Measurements from ENCODE around the gene EPHB2. TPM values are rescaled to one million over a fixed set of nuclear protein-coding genes. Genes with fewer than 3 reads are reported as not detected.

Gene EPHB2
- total and polyA plus RNA-seq, 2 of the 13 experiments (the other 11 are each of a cell fraction or from before 2014, with no cell fraction given), result 0.03 to 0.11 TPM

- Histone ChIP-seq H3K27me3 (ENCODE audit: control insufficient read depth in 1 of 2, insufficient read depth in 2 of 2, low read length in 2 of 2) (peaks cover 1 to 21% of the 10 kb centered on the region in 2 experiments; a peak in 3 of 5 replicates), H3K27ac (ENCODE audit: extremely low read length, insufficient read depth, low read length) (no peak overlapping the region), H3K79me2 (ENCODE audit: insufficient read depth, low read length) (no peaks in the 10 kb centered on the region), H3K4me3 (replicated peaks in 1 of 3; ENCODE audit: insufficient read depth in 1 of 3, low read depth in 2 of 3, low read length in 3 of 3) (no peak overlapping the region), H4K20me1 (ENCODE audit: insufficient read depth, low read length) (no peaks in the 10 kb centered on the region), H3K4me2 (ENCODE audit: low read depth, low read length) (no peak overlapping the region), H3K36me3 (replicated peaks in 1 of 2; ENCODE audit: control insufficient read depth in 1 of 2, insufficient read depth in 2 of 2, low read length in 2 of 2) (no peaks in the 10 kb centered on the region), H3K9me3 (ENCODE audit: low read length) (no peaks in the 10 kb centered on the region), H3K4me1 (ENCODE audit: insufficient read depth, low read length) (no peaks in the 10 kb centered on the region), H2AFZ (ENCODE audit: low read length) (no peak overlapping the region), H3K9ac (ENCODE audit: insufficient read depth, low read depth, low read length) (no peak overlapping the region)
- CTCF ChIA-PET (ENCODE audit: low intra/inter-chr PET ratio, low total read pairs), result no interaction called here
- POLR2A ChIA-PET, result no interaction called here
- in situ Hi-C loops (cut with HindIII; ENCODE audit: extremely low pct_ligation_motif_present, low pct_unique_long_range_greater_than_20kb) (no loop called here), intact Hi-C loops (cut with micrococcal nuclease; ENCODE audit: unreplicated experiment) (no loop called here)
- no TSS peak for BruUV-seq (replicated peaks)
- 6% methylated on average over 2 of the region's 3 CpGs for WGBS (ENCODE audit: low lambda C conversion rate)
- no peak for FAIRE-seq
- no peak for TF ChIP-seq JUN (CRISPR knock-in tag; IDR thresholded peaks at IDR 0.05)
- no peak for TF ChIP-seq RXRA (CRISPR knock-in tag; IDR thresholded peaks at IDR 0.05)
- TF ChIP-seq TBL1XR1 (IDR thresholded peaks at IDR 0.05; ENCODE audit: borderline replicate concordance, low read length, partially characterized antibody), result no peak
- no peak for TF ChIP-seq ZEB1 (IDR thresholded peaks at IDR 0.05; ENCODE audit: insufficient replicate concordance, low read depth)
- TF ChIP-seq ZNF235 (CRISPR knock-in tag; IDR thresholded peaks at IDR 0.05; ENCODE audit: borderline replicate concordance), result no peak
- no peak for TF ChIP-seq POGK (CRISPR knock-in tag; conservative IDR thresholded peaks at IDR 0.05)
- ATAC-seq, result peak; percentile 64
- DNase-seq (ENCODE audit: low spot score), result no peak
Observed at GRCh38 chr1:22798083-22798482, 87.4 kb downstream of the EPHB2 start.

GRCh38 chr1:22799971-22800370 is 89.3 kb downstream of the EPHB2 start:
- H3K4me1 ChIP-seq (ENCODE audit: insufficient read depth, low read length), result no peaks in the 10 kb centered on the region
- no TSS peak for BruUV-seq (replicated peaks)
- H4K20me1 ChIP-seq (ENCODE audit: insufficient read depth, low read length), result no peaks in the 10 kb centered on the region
- no peak overlapping the region for H2AFZ ChIP-seq (ENCODE audit: low read length)
- H3K79me2 ChIP-seq (ENCODE audit: insufficient read depth, low read length), result no peaks in the 10 kb centered on the region
- H3K4me2 ChIP-seq (ENCODE audit: low read depth, low read length), result no peak overlapping the region
- FAIRE-seq (no peak), ATAC-seq (no peak), DNase-seq (ENCODE audit: low spot score) (no peak)
- H3K9me3 ChIP-seq (ENCODE audit: low read length), result no peaks in the 10 kb centered on the region
- CTCF ChIA-PET (ENCODE audit: low intra/inter-chr PET ratio, low total read pairs), result no interaction called here
- no peak overlapping the region for H3K4me3 ChIP-seq (replicated peaks in 1 of 3; ENCODE audit: insufficient read depth in 1 of 3, low read depth in 2 of 3, low read length in 3 of 3)
- no peak overlapping the region for H3K9ac ChIP-seq (ENCODE audit: insufficient read depth, low read depth, low read length)
- WGBS (ENCODE audit: low lambda C conversion rate), result no CpG with 5 or more reads among the region's 16 CpGs
- TF ChIP-seq GATAD1 (CRISPR knock-in tag; IDR thresholded peaks at IDR 0.05), result no peak
- no peak for TF ChIP-seq IRF1 (CRISPR knock-in tag; IDR thresholded peaks at IDR 0.05; ENCODE audit: low read depth)
- TF ChIP-seq ZNF788 (CRISPR knock-in tag; IDR thresholded peaks at IDR 0.05; ENCODE audit: borderline replicate concordance), result no peak
- no peak for TF ChIP-seq PAWR (CRISPR knock-in tag; IDR thresholded peaks at IDR 0.05; ENCODE audit: borderline replicate concordance)
- TF ChIP-seq ZNF274 (CRISPR knock-in tag; IDR thresholded peaks at IDR 0.05), result no peak
- no peak for TF ChIP-seq PBX3 (CRISPR knock-in tag; IDR thresholded peaks at IDR 0.05; ENCODE audit: borderline replicate concordance)
- intact Hi-C loops (cut with micrococcal nuclease; ENCODE audit: unreplicated experiment) (no loop called here), in situ Hi-C loops (cut with HindIII; ENCODE audit: extremely low pct_ligation_motif_present, low pct_unique_long_range_greater_than_20kb) (no loop called here)
- POLR2A ChIA-PET, result no interaction called here
- no peaks in the 10 kb centered on the region for H3K36me3 ChIP-seq (replicated peaks in 1 of 2; ENCODE audit: control insufficient read depth in 1 of 2, insufficient read depth in 2 of 2, low read length in 2 of 2)
- H3K27me3 ChIP-seq (ENCODE audit: control insufficient read depth in 1 of 2, insufficient read depth in 2 of 2, low read length in 2 of 2), result peaks cover 0 to 15% of the 10 kb centered on the region in 2 experiments; a peak in 2 of 5 replicates
- H3K27ac ChIP-seq (ENCODE audit: extremely low read length, insufficient read depth, low read length), result no peak overlapping the region

Data from HepG2 (cell line).